Measurements from ENCODE around the gene RITA1.
"Not testable (repeated sequence)": the region's sequence is repeated elsewhere in the genome, so short reads cannot be mapped to it uniquely, and the experiment has no call there.

RITA1 gene, protein sequence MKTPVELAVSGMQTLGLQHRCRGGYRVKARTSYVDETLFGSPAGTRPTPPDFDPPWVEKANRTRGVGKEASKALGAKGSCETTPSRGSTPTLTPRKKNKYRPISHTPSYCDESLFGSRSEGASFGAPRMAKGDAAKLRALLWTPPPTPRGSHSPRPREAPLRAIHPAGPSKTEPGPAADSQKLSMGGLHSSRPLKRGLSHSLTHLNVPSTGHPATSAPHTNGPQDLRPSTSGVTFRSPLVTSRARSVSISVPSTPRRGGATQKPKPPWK

DNA sequence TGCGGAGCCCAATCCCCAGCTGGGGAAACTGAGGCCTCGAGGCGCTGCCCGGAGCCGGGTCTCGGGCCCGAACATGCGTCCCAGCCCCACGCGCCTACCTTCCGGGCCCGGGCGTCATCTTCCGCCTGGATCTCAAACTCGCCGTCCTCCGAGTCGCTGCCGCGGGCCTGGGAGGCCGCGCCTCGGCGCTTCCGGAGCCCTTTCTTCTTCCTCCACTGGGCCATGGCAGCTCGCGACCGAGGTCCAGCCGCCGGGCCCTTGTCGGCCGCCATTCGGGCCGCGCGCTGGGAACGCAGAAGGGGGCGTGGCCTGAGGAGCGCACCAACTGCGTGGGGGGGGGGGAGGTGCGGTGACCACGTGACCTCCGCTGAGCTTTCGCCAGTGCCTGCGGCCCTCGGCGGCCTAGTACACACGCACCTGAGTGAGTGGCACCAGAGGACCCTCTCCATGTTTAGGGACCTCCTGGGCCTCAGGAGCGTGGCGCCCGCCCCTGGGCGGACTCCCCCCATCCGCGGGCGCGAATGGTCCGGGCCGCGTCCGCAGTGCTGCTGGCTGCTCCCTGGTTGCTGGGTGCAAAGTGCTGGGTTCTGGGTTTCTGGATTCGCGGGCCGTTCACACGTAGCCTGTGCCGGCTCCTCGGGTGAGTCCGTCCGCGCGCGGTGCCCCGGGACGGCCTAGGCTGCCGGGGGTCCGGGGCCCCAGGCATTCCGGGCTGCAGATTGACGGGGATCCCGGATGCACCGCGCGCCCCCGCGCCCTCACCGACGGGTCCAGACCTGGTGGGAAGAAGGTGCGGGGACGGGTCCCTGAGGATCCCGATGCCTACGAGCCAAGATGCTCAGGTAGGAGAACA is at the start of gene RITA1, which contains the start of gene DDX54:
Gene RITA1, plus strand, starts transcription at position 542 of the 853 bp plus-strand sequence. CDS start 1,026 bp downstream, outside the sequence.
Gene DDX54, minus strand, starts transcription at position 299 of the 853 bp plus-strand sequence. Its CDS starts 27 bp downstream, at position 272.
- in situ Hi-C loops (cut with MboI; ENCODE audit: low sequenced_read_pairs) = loop anchor here (25.0 kb wide), 2 partner anchors 227 to 727 kb away; partner anchors contain the start of genes SDS and SDSL

DNA sequence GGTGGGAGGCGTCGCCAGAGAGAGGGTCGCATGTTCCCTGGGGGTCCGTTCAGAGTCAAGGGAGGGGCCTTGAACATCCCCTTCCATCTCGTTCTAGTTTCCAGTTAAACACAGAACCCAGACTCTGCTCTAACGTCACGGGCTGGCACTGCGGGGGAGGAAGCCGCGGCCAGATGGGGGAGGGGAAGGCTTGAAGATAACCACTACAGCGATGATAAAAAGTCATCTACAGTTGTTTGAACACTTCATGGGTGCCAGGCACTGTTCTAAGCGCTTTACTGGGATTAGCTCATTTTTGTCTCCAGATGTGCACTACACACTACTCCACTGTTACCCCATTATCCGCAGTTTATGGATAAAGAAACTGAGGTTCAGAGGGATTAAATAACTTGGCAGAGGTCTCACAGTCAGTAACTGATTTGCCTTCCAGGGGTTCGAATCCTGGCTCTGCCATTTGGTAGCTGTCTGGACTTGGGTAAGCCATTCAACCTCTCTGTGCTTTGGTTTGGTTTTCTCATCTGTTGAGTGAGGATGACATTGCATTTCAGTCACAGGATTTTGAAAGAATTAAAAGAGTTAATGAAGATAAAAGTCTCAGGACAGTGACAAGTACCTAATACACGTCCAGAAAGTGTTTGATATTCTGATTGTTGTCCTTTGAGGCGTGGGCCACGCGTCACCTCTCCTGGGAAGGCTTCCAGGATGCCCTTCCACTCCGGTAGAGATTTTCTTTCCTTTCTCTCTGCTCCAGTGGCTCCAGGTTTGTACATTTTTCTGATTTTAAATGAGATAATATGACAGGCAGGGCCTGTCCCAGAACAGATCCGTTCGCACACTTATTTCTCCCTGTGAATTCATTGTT is 49.2 kb upstream of the RITA1 start:
- in situ Hi-C loops (cut with MboI; ENCODE audit: low sequenced_read_pairs) = no loop called here

DNA sequence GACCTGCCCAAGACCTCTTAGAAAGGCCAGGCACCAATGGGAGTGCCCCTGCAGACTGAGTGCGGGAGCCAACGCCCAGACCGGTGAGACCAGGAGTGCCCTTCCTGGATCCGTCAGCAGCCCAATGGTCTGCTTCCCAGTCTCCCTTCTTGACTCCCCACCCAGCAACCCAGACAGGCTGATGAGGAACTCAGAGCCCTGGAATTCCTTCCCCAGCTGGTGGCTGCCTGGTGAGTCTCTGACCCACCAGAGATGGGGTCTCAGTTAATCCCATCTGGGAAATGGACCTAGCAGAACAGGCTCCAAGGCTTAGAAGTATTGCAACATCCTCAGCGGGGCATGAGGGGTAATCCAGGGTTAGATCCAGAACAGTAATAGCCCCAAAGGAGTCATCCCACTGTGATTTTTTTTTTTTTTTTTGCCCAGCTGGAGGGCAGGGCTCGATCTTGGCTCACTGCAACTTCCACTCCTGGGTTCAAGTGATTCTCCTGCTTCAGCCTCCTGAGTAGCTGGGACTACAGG is 48.5 kb upstream of the RITA1 start:
- in situ Hi-C loops (cut with MboI; ENCODE audit: low sequenced_read_pairs) = no loop called here

DNA sequence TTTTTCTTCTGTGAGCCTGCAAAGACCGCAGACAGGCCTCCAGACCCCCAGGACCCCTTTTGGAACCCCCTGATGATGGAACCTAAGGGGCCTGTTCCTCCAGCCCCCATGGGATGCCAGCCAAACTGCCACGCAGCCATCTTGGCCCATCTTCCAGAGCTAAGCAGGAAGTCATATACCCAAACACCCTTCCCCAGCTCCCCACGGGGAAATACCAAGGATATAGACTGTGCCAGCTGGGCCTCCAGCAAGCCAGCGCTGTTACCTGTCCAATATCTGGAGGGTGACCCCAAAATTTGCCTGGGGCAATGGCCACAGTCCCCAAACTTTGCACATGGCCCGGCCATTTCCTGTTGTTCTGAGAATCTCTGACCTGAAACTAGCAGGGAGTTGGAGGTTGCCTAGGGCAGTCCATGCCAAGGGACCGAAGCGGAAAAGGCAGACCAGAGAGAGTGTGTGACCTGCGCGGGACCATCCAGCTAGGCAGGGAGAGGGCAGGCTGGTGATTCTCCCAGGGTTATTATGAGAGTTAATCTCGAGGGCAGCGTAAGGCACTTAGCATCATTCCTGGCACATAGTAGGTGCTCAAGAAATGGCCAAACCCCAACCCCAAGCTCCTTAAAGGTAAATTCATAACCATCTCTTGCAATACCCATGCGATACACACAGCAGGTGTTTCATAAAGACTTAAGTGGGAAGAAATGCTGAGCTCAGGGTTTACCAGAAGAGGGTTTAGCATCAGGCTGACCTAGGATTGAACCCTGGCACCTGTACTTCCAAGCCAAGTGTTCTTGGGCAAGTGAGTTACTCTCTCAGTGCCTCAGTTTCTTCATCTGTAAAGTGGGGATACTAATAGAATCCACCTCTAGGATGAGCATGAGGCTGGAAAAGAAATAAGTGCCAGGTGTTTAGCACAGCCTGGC is 47.4 kb upstream of the RITA1 start:
- in situ Hi-C loops (cut with MboI; ENCODE audit: low sequenced_read_pairs) = no loop called here

DNA sequence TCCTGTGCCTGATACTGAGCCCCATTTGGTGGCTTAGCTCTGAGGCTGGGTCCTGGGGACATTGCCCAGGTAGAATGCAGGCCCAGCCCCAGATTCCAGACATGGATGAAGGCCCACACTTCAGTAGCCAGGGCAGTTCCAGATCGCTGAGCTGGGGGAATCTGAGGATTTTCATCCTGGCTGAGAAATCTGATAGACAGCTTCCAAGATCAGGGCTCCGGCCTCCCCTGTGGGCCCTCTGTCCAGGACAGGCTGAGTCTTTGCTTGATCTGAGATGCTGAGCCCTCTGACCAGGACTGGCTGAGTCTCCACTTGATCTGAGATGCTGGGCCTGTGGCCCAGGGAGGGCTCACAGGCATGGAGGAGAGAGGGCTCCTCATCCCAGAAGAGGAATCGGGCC is 46.7 kb upstream of the RITA1 start:
- in situ Hi-C loops (cut with MboI; ENCODE audit: low sequenced_read_pairs) = no loop called here

DNA sequence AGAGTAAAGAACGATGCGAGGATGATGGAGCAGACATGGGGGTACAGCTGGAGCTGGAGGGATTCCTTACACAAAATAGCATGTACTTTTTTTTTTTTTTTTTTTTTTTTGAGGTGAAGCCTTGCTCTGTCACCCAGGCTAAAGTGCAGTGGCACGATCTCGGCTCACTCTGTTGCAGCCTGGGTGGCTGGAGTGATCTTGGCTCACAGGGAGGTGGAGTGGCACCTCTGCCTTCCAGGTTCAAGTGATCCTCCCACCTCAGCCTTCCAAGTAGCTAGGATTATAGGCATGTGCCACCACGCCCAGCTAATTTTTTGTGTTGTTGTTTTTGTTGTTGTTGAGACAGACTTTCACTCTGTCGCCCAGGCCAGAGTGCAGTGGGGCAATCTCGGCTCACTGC is 44.8 kb upstream of the RITA1 start:
- in situ Hi-C loops (cut with MboI; ENCODE audit: low sequenced_read_pairs) = no loop called here

DNA sequence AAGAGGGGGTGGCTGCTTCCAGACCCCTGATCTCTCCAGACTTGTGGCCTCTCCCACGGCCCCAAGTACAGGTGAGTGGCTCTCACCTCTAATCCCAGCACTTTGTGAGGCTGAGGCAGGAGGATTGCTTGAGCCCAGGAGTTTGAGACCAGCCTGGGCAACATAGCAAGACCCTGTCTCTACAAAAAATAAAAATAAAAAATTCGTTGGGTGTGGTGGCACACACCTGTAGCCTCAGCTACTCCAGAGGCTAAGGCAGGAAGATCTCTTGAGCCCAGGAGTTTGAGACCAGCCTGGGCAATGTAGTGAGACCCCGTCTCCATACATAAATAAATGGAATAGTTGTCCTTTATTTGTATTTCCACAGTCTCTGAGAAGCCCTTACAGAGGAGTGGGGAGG is 43.8 kb upstream of the RITA1 start:
- in situ Hi-C loops (cut with MboI; ENCODE audit: low sequenced_read_pairs) = not testable (repeated sequence)

DNA sequence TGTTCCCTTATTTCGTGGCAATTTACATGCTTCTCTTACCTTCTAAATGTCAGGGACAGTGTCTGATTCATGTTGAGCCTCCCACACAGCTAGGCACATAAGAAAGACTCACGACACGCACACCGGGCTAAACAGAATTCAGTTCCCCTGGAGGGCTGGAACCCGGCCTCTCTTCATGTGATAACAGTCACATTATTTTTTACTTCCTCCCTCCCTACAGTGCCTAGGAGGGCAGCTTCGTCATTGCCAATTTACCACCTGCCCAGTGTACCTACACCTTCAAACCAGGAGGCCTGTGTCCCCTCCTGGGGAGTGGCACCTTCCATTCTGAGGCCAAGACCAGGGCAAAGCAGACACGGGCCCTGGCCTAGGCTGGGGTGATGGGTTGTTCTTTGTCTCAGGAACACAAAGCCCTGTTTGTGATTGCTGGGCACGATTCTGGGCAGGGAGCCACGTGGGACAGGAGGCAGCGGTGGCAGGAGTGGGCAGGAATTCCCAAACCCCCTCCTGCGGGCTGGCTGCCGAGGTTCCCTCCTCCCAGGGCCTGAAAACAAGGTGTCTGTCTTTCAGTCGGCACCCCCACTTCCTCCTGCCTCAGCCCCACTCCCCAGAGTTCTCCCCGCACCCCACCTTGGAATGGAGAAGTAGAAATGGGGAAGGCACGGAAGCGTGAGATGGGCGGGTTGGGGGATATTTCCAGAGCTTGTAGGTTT is 43.2 kb upstream of the RITA1 start:
- in situ Hi-C loops (cut with MboI; ENCODE audit: low sequenced_read_pairs) = no loop called here

DNA sequence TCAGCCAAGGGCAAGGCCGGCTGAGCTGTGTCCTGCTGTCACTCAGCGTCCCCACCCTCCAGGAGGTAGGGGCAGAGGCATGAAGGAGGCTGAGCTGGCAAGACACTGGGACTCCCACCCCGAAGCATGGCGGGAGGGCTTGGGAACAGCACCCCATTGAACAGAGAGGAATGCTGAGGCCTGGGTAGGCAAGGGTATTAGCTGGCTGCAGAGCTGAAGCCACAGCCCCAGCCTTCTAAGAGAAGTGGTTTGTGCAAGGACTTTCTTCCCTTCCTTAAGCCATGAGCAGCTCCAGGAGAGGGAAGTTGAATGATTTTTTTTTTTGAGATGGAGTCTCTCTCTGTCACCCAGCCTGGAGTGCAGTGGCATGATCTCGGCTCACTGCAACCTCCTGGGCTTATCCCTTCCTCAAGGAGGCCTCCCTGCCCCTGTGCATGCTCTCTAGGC is 42.6 kb upstream of the RITA1 start:
- in situ Hi-C loops (cut with MboI; ENCODE audit: low sequenced_read_pairs) = no loop called here

DNA sequence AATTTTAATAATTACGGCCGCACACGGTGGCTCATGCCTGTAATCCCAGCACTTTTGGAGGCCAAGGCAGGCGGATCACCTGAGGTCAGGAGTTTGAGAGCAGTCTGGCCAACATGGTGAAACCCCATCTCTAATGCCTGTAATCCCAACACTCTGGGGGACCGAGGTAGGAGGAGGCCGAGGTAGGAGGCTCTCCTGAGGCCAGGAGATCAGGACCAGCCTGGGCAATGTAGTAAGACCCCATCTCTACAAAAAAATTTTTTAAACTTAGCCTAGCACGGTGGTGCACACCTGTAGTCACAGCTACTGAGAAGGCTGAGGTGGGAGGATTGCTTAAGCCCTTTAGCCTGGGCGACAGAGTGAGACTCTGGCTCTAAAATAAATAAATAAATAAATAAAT is 41.6 kb upstream of the RITA1 start:
- in situ Hi-C loops (cut with MboI; ENCODE audit: low sequenced_read_pairs) = no loop called here

DNA sequence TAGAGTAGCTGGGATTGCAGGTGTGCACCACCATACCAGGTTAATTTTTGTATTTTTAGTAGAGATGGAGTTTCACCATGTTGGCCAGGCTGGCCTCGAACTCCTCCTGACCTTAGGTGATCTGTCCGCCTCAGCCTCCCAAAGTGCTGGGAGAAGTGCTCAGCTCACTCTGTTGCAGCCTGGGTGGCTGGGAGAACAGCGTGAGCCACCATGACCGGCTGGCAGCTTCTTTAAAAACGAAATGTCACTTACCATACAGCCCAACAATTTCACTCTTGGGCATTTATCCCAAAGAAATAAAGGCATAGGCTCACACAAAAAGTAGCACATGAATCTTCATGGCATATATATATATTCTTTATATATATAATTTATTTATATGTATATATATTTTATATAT is 40.7 kb upstream of the RITA1 start:
- in situ Hi-C loops (cut with MboI; ENCODE audit: low sequenced_read_pairs) = no loop called here

DNA sequence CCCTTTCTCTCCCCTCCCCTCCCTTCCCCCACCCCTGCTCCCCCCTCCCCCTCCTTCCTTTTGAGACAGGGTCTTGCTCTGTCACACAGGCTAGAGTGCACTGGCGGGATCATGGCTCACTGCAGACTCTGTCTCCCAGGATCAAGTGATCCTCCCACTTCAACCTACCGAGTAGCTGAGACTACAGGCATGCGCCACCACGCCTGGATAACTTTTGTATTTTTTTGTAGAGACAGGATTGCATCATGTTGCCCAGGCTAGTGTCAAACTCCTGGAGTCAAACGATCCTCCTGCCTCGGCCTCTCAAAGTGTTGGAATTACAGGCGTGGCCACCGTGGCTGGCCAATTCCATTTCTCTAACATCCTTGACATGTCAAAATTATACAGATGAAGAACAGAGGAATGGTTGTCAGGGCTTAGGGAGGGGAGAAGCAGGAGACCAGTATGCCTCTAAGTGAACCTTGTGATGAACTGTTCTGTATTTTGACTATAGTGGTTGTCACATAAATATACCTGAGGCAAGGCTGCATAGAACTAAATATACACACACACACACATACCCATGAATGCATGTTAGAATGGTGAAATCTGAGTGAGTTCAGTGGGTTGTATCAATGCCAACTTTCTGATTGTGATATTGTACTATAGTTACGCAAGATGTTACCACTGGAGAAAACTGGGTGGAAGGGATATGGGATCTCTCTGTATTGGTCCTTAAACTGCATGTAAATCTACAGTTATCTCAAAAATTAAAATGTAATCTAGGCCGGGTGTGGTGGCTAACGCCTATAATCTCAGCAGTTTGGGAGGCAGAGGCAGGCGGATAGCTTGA is 39.6 kb upstream of the RITA1 start:
- in situ Hi-C loops (cut with MboI; ENCODE audit: low sequenced_read_pairs) = no loop called here

DNA sequence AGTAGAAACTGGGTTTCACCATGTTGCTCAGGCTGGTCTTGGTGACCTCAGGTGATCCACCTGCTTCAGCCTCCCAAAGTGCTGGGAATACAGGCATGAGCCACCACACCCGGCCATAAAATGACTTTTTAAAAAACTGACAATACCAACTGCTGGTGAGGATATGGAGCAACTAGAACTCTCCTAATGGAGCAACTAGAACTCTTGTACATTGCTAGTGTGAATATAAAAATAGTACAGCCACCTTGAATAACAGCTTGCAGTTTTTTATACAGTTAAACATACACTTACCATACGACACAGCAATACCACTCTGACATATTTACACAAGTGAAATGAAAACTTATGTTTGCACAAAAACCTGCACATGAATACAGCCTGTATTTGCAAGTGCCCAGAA is 38.5 kb upstream of the RITA1 start:
- in situ Hi-C loops (cut with MboI; ENCODE audit: low sequenced_read_pairs) = no loop called here

DNA sequence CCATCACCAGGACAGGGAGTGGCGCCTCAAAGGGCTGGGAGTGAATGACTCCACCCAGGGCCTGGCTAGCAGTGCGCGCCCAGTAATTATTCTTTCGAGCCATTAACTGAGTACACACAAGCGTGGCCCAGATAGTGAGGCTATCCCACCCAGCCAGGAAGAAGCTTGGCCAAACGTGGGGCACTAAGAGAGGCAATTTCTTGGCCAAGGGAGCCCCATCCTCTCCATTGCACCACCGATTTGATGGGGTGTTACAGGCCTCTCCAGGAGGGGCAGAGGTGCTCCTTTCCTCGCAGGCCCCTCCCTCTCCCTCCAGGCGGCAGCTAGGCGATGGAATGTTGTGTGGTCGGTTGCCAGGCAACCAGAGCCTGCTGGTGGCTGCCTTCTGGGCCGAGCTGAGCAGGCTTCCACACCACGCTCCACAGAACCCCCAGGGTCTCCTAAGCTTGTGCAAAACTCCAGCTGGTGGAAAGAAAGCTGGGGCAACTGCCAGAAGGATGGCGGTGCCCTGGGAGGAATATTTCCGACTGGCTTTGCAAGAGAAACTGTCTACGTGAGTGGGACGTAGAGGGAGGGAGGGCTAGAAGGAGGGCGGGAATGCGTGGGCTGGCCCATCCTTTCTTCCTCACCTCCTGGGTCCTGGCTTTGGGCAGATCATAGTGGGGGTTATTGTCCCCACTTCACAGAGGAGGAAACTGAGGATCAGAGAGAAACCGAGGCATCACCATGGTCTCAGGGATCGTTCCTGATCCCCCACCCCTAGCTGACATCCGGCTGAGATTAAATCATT is 36.0 kb upstream of the RITA1 start, which contains the start of gene CFAP73:
Gene CFAP73, plus strand, starts transcription at position 364 of the 790 bp plus-strand sequence. Its CDS starts 134 bp downstream, at position 498.
- in situ Hi-C loops (cut with MboI; ENCODE audit: low sequenced_read_pairs) = no loop called here

DNA sequence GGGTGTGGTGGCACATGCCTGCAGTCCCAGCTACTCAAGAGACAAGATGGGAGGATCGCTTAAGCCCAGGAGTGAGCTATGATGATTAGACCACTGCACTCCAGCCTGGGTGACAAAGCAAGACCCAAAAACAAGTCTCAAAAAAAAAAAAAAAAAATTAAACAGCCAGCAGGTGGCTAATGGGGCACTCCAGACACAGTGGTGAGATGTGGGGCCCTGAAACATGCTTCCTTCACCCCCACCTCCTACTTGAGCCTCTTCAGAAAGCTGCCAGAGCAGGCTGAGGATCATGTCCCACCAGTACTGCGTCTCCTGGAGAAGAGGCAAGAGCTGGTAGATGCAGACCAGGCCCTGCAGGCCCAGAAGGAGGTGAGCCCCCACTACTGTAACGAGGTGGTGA is 33.9 kb upstream of the RITA1 start:
- in situ Hi-C loops (cut with MboI; ENCODE audit: low sequenced_read_pairs) = no loop called here

DNA sequence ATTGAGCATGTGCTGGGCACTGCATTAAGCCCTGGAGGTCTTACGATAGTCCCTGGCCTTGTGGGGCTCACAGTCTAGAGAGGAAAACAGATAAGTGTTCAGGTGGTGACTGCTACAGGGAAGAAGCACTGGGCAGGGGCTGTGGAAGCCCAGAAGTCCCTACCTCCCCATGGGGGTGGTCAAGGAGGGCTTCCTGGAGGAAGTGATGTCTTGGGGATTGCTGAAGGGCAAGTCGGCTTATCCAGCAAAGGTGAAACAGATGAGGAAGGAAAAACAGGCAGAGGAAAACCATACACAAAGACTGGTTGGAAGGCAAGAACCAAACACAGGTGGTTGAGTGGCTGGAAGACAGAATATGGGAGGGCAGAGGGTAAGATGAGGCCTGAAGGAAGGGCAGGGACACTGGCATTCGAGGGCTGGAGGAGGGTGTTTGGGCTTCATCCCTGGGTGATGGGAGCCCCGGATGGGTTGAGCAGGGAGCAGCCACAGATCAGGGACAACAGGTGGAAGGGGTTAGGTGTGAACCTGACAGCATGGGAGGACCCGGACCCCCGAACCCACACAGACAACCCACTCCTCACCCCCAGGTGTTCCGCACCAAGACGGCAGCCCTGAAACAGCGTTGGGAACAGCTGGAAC is 33.2 kb upstream of the RITA1 start:
- in situ Hi-C loops (cut with MboI; ENCODE audit: low sequenced_read_pairs) = no loop called here

Data from HL-60/S4 treated with phorbol 12-myristate 13-acetate at 8.2 ng/mL for 4 days and 3 days (cell line).